Upper lobe of right lung (tissue), 1 donor: ENCODE results near the gene CCNC. TPM values are rescaled to one million over a fixed set of nuclear protein-coding genes. Genes with fewer than 3 reads are reported as not detected.

ENCODE experiments used
- ATAC-seq: fragments of 200-7000 bp; cut with Tn5 transposase; one replicate; pipeline ENCODE4 v1.9.1; 2020; ENCODE audit warnings: mild to moderate bottlenecking, moderate library complexity
- DNase-seq: peaks from one replicate; pipeline ENCODE4 v3.0.0-alpha.2; 2020
- H3K27ac ChIP-seq: fragments of 200-600 bp; one replicate; pipeline ENCODE4 v1.8.0; 2022
- H3K27me3 ChIP-seq: fragments of 200-600 bp; one replicate; pipeline ENCODE4 v1.8.0; 2022; ENCODE audit warnings: mild to moderate bottlenecking
- H3K36me3 ChIP-seq: fragments of 200-600 bp; one replicate; pipeline ENCODE4 v1.8.0; 2022
- H3K4me1 ChIP-seq: fragments of 200-600 bp; one replicate; pipeline ENCODE4 v1.8.0; 2022
- H3K4me3 ChIP-seq: fragments of 200-600 bp; one replicate; pipeline ENCODE4 v1.8.0; 2022; ENCODE audit warnings: mild to moderate bottlenecking
- H3K9me3 ChIP-seq: fragments of 200-600 bp; one replicate; pipeline ENCODE4 v1.8.0; 2022
- intact Hi-C: fragments of 100-400 bp; cut with DNase I; formaldehyde crosslinking; loops from one replicate; pipeline ENCODE4 v1.11.0; 2022
- total RNA-seq: library from RNA; stranded (reverse); fragmentation: NEBNext Ultra II Directional; extraction: Animal tissue kit (Norgen Biotek cat#: 25700); gene quantifications from one replicate; pipeline ENCODE4 v1.2.1, GENCODE V29; 2021
- TF ChIP-seq, protein P1 (sequence below): fragments of 200-600 bp; IDR thresholded peaks from one replicate; pipeline ENCODE4 v1.8.0; 2022; ENCODE audit warnings: antibody characterized with exemption
- donor health status: DM: no; HTN: yes; CAD: no; lungs with severe emphysema.

CCNC gene
- total RNA-seq, 1 donor from 2014 or later: 40.3 TPM

GRCh38 chr6:99579781-99580180 is 11.3 kb upstream of the CCNC start:
- intact Hi-C loops: no loop called here
- no peak overlapping the region for H3K4me3 ChIP-seq
- no peaks in the 10 kb centered on the region for H3K4me1 ChIP-seq
- no peaks in the 10 kb centered on the region for H3K36me3 ChIP-seq
- no peaks in the 10 kb centered on the region for H3K9me3 ChIP-seq
- H3K27ac ChIP-seq: no peak overlapping the region
- TF ChIP-seq, protein P1, sequence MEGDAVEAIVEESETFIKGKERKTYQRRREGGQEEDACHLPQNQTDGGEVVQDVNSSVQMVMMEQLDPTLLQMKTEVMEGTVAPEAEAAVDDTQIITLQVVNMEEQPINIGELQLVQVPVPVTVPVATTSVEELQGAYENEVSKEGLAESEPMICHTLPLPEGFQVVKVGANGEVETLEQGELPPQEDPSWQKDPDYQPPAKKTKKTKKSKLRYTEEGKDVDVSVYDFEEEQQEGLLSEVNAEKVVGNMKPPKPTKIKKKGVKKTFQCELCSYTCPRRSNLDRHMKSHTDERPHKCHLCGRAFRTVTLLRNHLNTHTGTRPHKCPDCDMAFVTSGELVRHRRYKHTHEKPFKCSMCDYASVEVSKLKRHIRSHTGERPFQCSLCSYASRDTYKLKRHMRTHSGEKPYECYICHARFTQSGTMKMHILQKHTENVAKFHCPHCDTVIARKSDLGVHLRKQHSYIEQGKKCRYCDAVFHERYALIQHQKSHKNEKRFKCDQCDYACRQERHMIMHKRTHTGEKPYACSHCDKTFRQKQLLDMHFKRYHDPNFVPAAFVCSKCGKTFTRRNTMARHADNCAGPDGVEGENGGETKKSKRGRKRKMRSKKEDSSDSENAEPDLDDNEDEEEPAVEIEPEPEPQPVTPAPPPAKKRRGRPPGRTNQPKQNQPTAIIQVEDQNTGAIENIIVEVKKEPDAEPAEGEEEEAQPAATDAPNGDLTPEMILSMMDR: no peak
- peaks cover 10% of the 10 kb centered on the region for H3K27me3 ChIP-seq
- no peak for ATAC-seq
- no peak for DNase-seq

GRCh38 chr6:99575544-99576227 is 7.2 kb upstream of the CCNC start:
- no peaks in the 10 kb centered on the region for H3K27me3 ChIP-seq
- no peaks in the 10 kb centered on the region for H3K4me1 ChIP-seq
- intact Hi-C loops: no loop called here
- no peaks in the 10 kb centered on the region for H3K9me3 ChIP-seq
- TF ChIP-seq, protein P1: no peak
- no peaks in the 10 kb centered on the region for H3K36me3 ChIP-seq
- ATAC-seq: no peak
- H3K27ac ChIP-seq: no peak overlapping the region
- no peak for DNase-seq
- no peak overlapping the region for H3K4me3 ChIP-seq

DNA sequence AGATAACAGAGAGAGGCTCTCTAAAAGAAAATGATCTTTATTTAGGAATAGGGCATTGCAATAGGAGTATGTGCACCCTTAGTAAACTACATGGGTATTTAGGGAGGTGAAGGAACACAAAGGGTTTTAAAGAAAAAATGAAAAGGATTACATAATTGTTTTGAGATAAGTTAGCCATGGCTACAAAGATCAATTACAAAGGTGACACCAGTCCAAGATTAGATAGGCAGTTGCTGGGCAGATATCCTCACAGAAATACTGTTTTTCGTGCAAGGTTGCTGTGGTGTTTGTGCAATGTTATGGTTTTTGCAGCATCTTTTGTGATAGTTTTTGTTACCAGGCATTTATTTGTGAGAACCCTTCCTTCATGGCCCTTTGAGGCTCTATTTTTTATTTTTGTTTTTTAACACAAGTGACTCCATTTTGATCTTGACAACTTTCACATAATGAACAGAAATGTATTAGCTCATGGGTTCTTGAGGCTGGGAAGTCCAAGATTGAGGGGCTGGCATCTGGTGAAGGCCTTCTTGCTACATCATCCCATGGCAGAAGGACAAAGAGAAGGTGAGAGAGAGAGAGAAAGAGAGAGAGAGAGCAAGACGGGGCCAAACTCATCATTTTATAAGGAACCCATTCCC is 5.6 kb upstream of the CCNC start:
- DNase-seq (no peak), ATAC-seq (no peak)
- Histone ChIP-seq H3K4me1 (no peaks in the 10 kb centered on the region), H3K27ac (no peak overlapping the region), H3K9me3 (no peaks in the 10 kb centered on the region), H3K27me3 (no peaks in the 10 kb centered on the region), H3K36me3 (no peaks in the 10 kb centered on the region), H3K4me3 (no peak overlapping the region)
- TF ChIP-seq, protein P1: no peak
- intact Hi-C loops: no loop called here

- TF ChIP-seq, protein P1: no peak
- H3K4me3 ChIP-seq: no peak overlapping the region
- H3K27ac ChIP-seq: no peak overlapping the region
- DNase-seq (no peak), ATAC-seq (no peak)
- H3K9me3 ChIP-seq: no peaks in the 10 kb centered on the region
- H3K27me3 ChIP-seq: no peaks in the 10 kb centered on the region
- H3K36me3 ChIP-seq: peaks cover 19% of the 10 kb centered on the region
- H3K4me1 ChIP-seq: peaks cover 23% of the 10 kb centered on the region
- intact Hi-C loops: no loop called here
These were observed 5.3 kb downstream of the CCNC start for GRCh38 chr6:99563056-99563723.

GRCh38 chr6:99560668-99561067 is 7.8 kb downstream of the CCNC start:
- TF ChIP-seq, protein P1: no peak

More at GRCh38 chr6:99560668-99561067, 7.8 kb downstream of the CCNC start:
- Histone ChIP-seq H3K4me3 (no peak overlapping the region), H3K27me3 (no peaks in the 10 kb centered on the region), H3K36me3 (peaks cover 44% of the 10 kb centered on the region), H3K4me1 (peaks cover 4% of the 10 kb centered on the region), H3K9me3 (no peaks in the 10 kb centered on the region), H3K27ac (no peak overlapping the region)
- DNase-seq (no peak), ATAC-seq (no peak)
- intact Hi-C loops: no loop called here
